Stimulated activated naive CD8-positive, alpha-beta T cell treated with anti-CD3 and anti-CD28 coated beads, Interleukin-15, amount 100 ng/mL, for 72 hours (primary cell): ENCODE data around the gene MAS1L.

Source experiments
- ATAC-seq: fragments of 150-1000 bp; cut with Tn5 transposase; 2 replicates; pipeline ENCODE4 v1.10.0; 2021; ENCODE audit warnings: mild to moderate bottlenecking, moderate library complexity
- DNase-seq, 2 donors: peaks; one replicate each; pipeline ENCODE4 v3.0.0; 2021 to 2022
- H3K27ac Mint-ChIP-seq, 2 donors: one replicate each; pipeline ENCODE4 v1.8.0; 2022; ENCODE audit warnings: mild to moderate bottlenecking in 2 of 2, mixed read lengths in 2 of 2, moderate library complexity in 2 of 2
- H3K27me3 Mint-ChIP-seq: one replicate; pipeline ENCODE4 v1.8.0; 2022; ENCODE audit warnings: mixed read lengths
- H3K4me1 Mint-ChIP-seq: one replicate; pipeline ENCODE4 v1.8.0; 2022; ENCODE audit warnings: mild to moderate bottlenecking, mixed read lengths
- H3K4me3 Mint-ChIP-seq, 2 donors: one replicate each; pipeline ENCODE4 v1.8.0; 2022; ENCODE audit warnings: mild to moderate bottlenecking in 2 of 2, mixed read lengths in 2 of 2, moderate library complexity in 1 of 2
- H3K9me3 Mint-ChIP-seq, 2 donors: one replicate each; pipeline ENCODE4 v1.8.0; 2022; ENCODE audit warnings: mixed read lengths in 2 of 2

MAS1L gene

DNA sequence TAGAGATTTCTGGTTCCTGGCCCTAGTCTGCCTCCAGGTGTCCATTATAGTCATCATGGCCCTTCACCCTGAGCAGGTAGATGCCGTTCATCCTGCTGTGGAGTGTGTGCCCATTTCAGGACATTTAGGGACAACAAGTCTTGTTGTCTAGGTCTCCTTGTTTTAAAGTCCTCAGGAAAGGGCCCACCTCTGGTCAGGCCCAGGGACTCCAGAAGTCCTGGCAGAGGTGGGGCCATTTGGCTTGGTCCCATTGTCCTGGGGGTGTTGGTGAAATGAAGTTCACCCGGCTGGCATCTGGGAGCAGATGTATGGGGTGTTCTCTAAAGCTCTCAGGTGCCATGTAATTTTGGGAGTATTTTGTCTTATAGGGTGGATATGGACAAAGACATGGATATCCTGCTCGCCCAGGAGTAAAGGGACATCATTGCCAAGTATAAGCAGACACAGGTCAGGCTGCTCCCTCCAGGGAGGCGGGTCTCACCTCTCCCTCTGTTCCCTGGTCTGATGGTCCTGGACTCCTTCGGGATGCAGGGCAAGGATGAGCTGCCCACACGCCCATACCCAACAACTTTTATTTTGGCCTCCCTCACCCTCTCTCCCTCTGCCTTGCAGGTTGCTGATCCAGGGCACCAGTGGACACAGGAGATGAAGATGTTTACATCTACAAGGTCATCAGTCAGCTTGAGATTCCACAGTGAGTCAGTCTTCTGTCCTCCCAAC is 31.7 kb upstream of the MAS1L start:
- peaks cover 31% of the 10 kb centered on the region for H3K27me3 Mint-ChIP-seq
- no peak overlapping the region for H3K4me3 Mint-ChIP-seq
- ATAC-seq (no peak), DNase-seq (no peak)
- H3K4me1 Mint-ChIP-seq: peaks cover 9% of the 10 kb centered on the region
- no peak overlapping the region for H3K27ac Mint-ChIP-seq
- no peaks in the 10 kb centered on the region for H3K9me3 Mint-ChIP-seq

DNA sequence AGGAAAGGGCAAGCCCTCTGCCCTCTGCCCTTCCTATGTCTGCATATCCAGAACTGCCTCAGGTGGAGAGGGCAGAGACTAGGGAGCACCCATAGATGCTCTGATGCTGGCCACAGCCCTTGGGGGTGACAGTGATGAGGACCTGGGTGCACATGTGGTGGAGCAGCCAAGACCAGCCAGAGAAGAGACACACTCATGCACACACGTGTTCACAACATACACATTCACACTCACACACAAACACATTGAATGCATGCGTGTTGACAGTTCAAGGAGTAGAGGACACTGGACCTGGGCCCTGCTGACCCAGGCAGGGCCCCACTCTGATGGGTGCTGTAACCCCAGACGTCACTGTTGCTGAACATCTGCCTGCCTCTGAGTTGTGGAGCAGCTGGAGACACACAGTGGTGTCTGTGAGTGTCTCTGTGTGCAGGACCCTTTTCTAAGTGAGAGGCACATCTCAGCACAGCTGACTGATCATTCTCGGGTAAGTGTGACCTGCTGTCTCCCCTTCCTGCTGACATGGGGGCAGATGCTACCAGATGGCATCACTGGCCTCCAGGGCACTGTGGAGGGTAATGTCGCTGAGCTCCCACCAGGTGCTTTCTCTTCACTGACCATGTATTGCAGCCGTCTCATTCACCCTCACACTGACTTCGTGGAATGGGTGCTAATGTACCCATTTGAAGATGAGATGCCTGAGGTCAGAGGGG is 30.1 kb upstream of the MAS1L start:
- Mint-ChIP-seq H3K27me3 (peaks cover 34% of the 10 kb centered on the region), H3K27ac (peak overlapping the region in 1 of 2 donors; percentile 8), H3K4me3 (no peak overlapping the region), H3K4me1 (peaks cover 9% of the 10 kb centered on the region), H3K9me3 (no peaks in the 10 kb centered on the region)
- ATAC-seq (no peak), DNase-seq (no peak)

DNA sequence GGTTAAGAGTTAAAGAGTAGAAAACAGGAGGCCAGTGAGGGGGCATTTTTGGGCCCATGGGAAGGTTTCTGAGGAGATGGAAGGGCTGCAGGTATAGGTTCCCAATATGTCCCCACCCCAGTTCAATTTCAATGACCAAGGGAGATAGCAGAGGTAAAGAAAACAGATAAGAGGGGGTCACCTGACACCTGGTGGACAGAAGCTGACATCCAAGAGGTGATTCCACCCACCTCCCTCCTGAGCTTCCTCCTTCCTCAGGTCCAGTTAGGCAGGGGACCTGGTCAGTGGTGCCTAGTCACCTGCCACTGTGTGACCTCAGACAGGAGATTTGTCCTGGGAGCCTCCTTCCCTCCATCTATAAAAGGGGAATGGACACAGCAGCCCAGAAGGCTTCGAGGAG is 29.5 kb upstream of the MAS1L start:
- no peak for DNase-seq
- H3K4me1 Mint-ChIP-seq: peaks cover 9% of the 10 kb centered on the region
- no peak overlapping the region for H3K4me3 Mint-ChIP-seq
- no peaks in the 10 kb centered on the region for H3K9me3 Mint-ChIP-seq
- ATAC-seq: no peak
- H3K27me3 Mint-ChIP-seq: peaks cover 37% of the 10 kb centered on the region
- H3K27ac Mint-ChIP-seq: no peak overlapping the region

DNA sequence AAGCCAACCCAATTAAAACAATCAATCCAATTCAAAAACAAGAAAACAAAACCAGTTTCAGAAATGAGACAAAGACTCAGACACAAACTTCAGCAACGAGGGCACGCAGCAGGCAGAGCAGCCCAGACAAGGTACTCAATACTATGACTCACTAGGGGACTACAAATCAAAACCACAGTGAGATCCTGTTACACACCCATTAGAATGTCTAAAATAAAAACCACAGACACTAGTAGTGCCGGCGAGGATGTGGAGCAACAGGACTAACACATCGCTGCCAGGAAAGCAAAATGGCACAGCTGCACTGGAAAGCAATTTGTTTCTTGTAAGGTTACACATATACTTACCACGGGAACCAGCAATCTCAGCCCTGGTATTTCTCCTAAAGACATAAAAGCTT is 28.4 kb upstream of the MAS1L start:
- peaks cover 9% of the 10 kb centered on the region for H3K4me1 Mint-ChIP-seq
- DNase-seq (peak; percentile 37 to 42), ATAC-seq (peak; percentile 100)
- H3K4me3 Mint-ChIP-seq: no peak overlapping the region
- no peaks in the 10 kb centered on the region for H3K9me3 Mint-ChIP-seq
- no peak overlapping the region for H3K27ac Mint-ChIP-seq
- peaks cover 39% of the 10 kb centered on the region for H3K27me3 Mint-ChIP-seq

DNA sequence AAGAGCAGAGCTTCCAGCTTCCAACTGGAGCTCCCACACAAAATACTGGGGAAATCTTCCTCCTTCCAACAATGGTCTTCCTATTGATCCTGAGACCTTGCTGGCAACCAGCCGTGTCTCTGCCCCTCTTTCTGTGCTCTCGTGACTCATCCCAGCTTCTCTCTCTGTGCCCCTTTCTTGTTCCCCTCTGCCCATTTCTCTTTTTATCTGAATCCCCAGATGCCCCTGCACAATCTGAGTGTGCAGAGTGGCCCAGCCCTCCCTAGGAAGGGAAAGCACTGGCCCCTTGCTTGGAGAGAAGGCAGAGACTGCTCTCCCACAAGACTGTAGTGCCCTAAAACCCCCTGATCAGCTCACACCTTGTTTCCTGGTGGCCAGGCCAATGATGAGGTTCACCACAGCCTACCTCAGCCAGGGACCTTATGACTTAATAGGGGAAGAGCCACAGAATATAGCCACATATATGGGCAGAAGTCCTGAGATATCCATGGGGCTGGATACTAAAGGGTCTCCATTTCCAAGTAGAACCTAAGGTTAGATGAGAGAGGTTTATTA is 23.1 kb upstream of the MAS1L start:
- no peak overlapping the region for H3K27ac Mint-ChIP-seq
- ATAC-seq (no peak), DNase-seq (no peak)
- H3K27me3 Mint-ChIP-seq: peaks cover 37% of the 10 kb centered on the region
- no peak overlapping the region for H3K4me3 Mint-ChIP-seq
- peaks cover 18% of the 10 kb centered on the region for H3K4me1 Mint-ChIP-seq
- no peaks in the 10 kb centered on the region for H3K9me3 Mint-ChIP-seq

DNA sequence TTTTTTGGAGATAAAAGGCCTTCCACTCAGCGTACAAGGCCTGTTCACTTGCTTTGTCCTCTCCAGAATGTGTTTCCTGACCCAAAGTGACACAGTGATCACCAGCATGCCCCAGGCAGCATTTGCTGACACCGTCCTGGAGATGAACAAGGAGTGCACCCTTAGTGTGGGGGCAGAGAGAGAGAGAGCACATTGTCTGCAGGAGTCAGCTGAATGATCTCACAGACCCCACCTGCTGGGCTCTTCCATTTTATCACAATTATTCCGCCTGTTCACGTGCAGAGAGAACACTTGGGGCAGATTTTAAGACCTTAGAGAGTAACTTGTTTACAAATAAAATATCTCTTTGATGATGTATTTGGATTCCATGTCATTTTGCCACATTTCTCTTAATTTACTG is 22.4 kb upstream of the MAS1L start:
- H3K27ac Mint-ChIP-seq: no peak overlapping the region
- H3K4me1 Mint-ChIP-seq: peaks cover 16% of the 10 kb centered on the region
- no peak for DNase-seq

DNA sequence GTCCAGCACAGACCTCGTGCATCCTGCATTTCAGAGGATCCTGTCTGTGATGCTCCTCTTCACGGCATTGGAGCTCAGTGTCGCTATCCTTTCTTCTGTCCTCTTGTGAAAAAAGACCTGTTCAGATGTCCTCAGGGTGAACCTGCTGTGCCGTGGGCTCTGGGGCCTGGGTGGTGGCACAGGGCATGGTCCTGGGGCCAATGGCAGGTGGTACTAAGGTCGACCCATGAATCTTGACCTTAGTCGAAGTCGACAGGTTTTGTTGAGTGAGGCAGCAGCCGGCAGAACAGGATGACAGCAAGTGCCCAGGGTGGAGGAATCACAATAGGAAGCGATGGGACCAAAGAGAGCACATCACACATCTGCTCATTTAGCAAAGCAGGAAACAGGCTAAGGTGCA is 22.0 kb upstream of the MAS1L start:
- no peak for ATAC-seq
- H3K9me3 Mint-ChIP-seq: no peaks in the 10 kb centered on the region
- no peak overlapping the region for H3K4me3 Mint-ChIP-seq
- peaks cover 16% of the 10 kb centered on the region for H3K4me1 Mint-ChIP-seq
- peaks cover 34% of the 10 kb centered on the region for H3K27me3 Mint-ChIP-seq
- no peak overlapping the region for H3K27ac Mint-ChIP-seq
- no peak for DNase-seq

More for the DNA sequence above, 22.4 kb upstream of the MAS1L start:
- no peak for ATAC-seq
- Mint-ChIP-seq H3K9me3 (no peaks in the 10 kb centered on the region), H3K4me3 (no peak overlapping the region), H3K27me3 (peaks cover 37% of the 10 kb centered on the region)

DNA sequence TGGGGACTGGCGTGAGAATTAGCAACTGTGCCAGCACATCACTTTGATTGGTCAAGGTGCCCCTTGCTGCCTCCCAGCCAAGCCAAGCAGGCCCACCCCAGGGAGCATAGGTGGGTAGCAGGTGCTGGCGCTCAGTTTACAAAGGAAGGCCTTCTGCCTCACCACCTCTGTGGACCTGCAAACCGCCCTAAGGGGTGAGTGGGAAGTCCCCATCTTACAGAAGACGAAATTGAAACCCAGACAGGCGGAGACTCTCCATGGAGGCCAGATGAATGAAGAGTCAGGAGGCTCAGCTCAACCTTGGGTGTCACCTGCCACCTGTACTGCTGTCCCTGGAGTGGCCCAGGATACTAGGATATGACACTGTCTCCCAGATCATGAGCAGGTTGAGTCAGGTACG is 21.5 kb upstream of the MAS1L start:
- no peak overlapping the region for H3K27ac Mint-ChIP-seq

DNA sequence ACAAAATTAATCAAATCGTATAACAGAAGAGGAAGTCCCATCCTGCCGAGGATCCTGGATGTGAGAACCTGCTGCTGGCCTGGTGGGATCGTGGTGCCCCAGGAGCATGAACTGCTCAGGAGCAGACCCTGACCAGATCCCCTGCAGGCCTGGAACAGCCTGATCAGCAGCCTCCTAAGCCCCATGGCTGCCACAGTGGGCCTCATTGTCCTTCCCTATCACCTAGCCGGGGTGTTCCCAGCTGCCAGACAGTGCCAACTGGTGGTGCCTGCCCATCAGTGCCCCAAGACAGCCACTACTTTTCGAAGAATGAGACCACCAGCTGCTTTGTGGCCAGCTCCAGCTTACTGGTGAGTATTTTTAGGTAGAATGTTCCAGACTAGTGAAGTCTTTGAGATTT is 19.6 kb upstream of the MAS1L start:
- Mint-ChIP-seq H3K4me3 (no peak overlapping the region), H3K27ac (no peak overlapping the region)
- no peak for ATAC-seq

More for the DNA sequence above, 21.5 kb upstream of the MAS1L start:
- H3K4me1 Mint-ChIP-seq: peaks cover 16% of the 10 kb centered on the region
- no peak overlapping the region for H3K4me3 Mint-ChIP-seq
- no peaks in the 10 kb centered on the region for H3K9me3 Mint-ChIP-seq
- peaks cover 29% of the 10 kb centered on the region for H3K27me3 Mint-ChIP-seq
- DNase-seq: no peak
- peak; percentile 54 for ATAC-seq

DNA sequence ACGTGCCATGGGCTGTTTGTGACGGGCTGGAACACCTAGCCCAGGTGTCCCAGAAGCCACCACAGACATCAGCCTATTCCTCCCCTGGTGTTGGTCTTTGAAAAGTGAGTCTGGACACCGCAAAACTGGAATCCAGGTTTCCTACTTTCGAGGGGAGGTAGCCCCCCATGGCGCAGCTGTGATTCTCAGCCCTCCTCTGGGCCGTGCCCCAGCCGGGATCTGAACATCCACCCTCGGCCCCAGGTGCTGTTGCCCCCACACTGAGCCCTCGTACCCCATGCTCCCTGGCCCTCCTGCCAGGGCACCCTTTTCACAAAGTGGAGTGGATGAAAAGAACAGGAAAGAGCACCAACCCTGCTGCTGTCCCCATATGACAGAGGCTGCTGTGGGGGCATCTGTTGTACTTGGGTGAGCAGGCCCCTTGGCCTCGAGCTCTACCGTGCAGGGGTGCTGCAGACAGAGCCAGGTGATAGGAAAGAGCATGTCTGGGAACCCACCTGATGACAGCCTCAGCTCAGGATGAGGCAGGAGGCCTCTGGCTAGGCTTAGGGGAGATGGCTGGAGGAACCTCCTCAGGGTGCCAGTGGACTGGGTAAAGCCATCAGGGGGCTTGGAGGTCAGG is 18.8 kb upstream of the MAS1L start:
- H3K9me3 Mint-ChIP-seq: no peaks in the 10 kb centered on the region
- no peak overlapping the region for H3K4me3 Mint-ChIP-seq
- peaks cover 30% of the 10 kb centered on the region for H3K27me3 Mint-ChIP-seq
- DNase-seq (no peak), ATAC-seq (no peak)
- H3K4me1 Mint-ChIP-seq: peaks cover 16% of the 10 kb centered on the region
- no peak overlapping the region for H3K27ac Mint-ChIP-seq

More for the DNA sequence above, 19.6 kb upstream of the MAS1L start:
- no peaks in the 10 kb centered on the region for H3K9me3 Mint-ChIP-seq
- no peak for DNase-seq
- peaks cover 30% of the 10 kb centered on the region for H3K27me3 Mint-ChIP-seq
- H3K4me1 Mint-ChIP-seq: peaks cover 16% of the 10 kb centered on the region

DNA sequence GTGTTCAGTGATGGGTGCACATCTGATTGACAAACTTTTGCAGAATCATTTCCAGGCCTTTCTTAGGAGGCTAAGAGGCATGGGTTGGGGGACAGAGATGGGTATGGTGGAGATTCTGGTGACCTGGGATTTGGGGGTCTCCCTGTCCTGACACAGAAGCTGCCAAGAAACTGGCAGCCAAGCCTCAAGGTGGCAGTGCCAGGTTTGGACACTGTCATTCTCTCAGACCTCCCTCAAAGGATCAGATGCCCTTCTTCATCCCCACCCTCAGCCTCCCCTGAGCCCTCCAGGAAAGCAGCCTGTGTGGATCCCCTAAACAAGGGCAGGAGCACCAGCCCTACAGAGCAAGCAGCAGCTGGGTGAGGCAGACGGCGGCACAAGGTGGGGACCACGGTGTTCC is 18.1 kb upstream of the MAS1L start:
- DNase-seq: no peak
- Mint-ChIP-seq H3K4me3 (no peak overlapping the region), H3K27me3 (peaks cover 27% of the 10 kb centered on the region), H3K27ac (no peak overlapping the region), H3K4me1 (peaks cover 13% of the 10 kb centered on the region), H3K9me3 (no peaks in the 10 kb centered on the region)
- no peak for ATAC-seq

DNA sequence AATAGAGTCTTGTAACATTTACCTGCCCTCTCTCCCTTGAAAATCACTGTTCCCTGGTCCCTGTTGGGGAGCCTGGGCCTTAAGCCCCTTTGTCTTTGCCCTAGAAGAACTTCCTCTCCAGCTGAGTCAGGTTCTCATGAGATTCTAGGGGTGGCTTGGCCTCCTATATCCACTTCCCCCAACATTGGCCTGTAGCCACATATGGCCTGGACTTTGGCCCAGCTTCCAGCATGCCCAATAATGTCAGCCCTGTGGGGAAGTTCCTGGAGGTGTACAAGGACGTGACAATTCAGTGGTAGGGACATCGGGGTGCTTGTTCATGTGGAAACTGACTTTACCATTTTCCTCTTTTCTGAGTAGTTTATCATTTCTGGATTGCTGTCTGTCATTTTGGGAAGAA is 17.2 kb upstream of the MAS1L start:
- no peak overlapping the region for H3K4me3 Mint-ChIP-seq
- peaks cover 25% of the 10 kb centered on the region for H3K27me3 Mint-ChIP-seq
- H3K4me1 Mint-ChIP-seq: peaks cover 11% of the 10 kb centered on the region
- DNase-seq: no peak
- H3K9me3 Mint-ChIP-seq: no peaks in the 10 kb centered on the region
- no peak overlapping the region for H3K27ac Mint-ChIP-seq
- ATAC-seq: no peak

DNA sequence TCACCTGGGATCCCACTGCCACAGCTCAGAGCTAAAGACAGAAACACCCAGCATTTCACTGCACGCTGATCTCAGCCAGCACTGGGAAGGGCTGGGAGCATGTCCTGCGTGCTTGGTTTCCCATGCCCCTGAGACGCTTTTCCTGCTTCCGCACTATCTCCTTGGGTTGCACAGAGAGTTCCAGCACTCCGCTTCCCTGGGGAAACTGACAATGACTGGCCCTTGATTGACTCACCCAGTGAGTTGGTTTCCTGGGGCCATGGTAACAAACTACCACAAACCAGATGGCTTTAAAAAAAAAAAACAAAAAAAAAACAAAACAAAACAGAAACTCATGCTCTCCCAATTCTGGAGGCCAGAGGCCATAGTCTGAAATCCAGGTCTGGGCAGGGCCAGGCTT is 14.8 kb upstream of the MAS1L start:
- peaks cover 27% of the 10 kb centered on the region for H3K27me3 Mint-ChIP-seq
- no peak overlapping the region for H3K4me3 Mint-ChIP-seq
- no peaks in the 10 kb centered on the region for H3K4me1 Mint-ChIP-seq
- no peak for ATAC-seq
- H3K27ac Mint-ChIP-seq: no peak overlapping the region
- no peaks in the 10 kb centered on the region for H3K9me3 Mint-ChIP-seq
- no peak for DNase-seq

DNA sequence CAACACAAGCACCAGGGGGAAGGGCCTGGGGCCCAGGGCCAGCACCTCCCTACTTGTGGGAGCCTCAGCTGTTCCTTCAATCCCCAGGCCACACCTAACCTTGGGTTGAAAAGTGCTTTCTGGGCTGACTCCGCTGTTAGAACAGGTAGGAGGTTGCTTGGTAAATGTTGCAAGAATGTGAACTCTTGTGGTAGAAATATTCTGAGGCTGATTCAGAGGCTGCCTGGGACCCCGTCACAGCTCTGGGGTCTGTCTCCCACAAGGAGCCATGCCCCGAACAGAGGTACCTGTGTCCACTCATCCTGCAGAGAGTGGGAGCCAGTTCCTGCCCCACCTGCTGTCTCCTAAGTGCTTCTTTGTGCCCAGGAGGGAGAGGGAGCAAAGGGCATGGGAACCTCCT is 14.4 kb upstream of the MAS1L start:
- H3K27me3 Mint-ChIP-seq: peaks cover 31% of the 10 kb centered on the region
- no peaks in the 10 kb centered on the region for H3K9me3 Mint-ChIP-seq
- H3K4me3 Mint-ChIP-seq: no peak overlapping the region
- H3K4me1 Mint-ChIP-seq: no peaks in the 10 kb centered on the region
- no peak for DNase-seq
- H3K27ac Mint-ChIP-seq: no peak overlapping the region
- ATAC-seq: no peak

DNA sequence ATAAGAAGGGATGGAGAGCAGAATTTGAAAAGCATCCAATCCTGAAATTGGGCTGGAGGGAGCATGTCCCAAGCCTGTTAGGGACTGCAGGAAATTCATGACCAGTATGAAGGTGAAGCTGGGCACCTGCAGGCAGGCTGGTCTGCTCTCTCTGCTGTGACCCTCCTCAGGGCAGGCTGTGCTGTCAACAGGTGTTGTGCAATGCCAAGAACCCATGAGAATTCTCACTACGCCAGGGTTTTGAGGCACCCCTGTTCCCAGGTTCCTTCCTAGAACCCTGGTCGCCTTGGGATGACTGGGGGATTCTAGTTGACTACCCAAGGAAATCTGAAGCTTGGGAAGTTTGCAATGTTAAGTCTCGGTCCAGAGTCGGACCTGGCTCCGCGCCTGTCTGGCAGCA is 13.3 kb upstream of the MAS1L start:
- ATAC-seq (no peak), DNase-seq (no peak)
- H3K4me1 Mint-ChIP-seq: no peaks in the 10 kb centered on the region
- no peak overlapping the region for H3K27ac Mint-ChIP-seq
- H3K4me3 Mint-ChIP-seq: no peak overlapping the region
- peaks cover 39% of the 10 kb centered on the region for H3K27me3 Mint-ChIP-seq
- H3K9me3 Mint-ChIP-seq: no peaks in the 10 kb centered on the region

DNA sequence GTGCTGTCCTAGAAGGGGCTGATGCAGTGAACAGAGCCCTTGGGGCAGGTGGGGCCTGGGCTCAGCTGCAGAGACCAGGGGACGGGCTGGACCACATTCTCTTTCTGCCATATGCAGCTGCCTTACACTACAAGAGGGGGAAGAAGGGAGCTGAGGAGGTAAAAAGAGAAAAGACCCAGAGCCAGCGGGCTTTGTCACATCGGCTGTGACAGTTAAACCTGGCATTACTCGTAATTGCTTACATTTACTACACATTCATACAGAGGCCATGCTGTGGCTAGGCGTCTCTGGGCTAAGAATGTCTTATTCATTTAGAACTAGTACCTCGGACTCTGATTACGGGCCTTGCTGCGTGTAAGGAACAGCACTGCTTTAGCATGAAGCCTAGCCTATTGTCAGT is 12.8 kb upstream of the MAS1L start:
- Mint-ChIP-seq H3K4me3 (no peak overlapping the region), H3K9me3 (no peaks in the 10 kb centered on the region), H3K27ac (no peak overlapping the region), H3K4me1 (no peaks in the 10 kb centered on the region), H3K27me3 (peaks cover 42% of the 10 kb centered on the region)
- DNase-seq (no peak), ATAC-seq (no peak)
